Glutamatergic neuron (in vitro differentiated cells): Measurements from ENCODE around the gene IGSF3. TPM values are rescaled to one million over a fixed set of nuclear protein-coding genes. Genes with fewer than 3 reads are reported as not detected.
"Not testable (repeated sequence)": the region's sequence is repeated elsewhere in the genome, so short reads cannot be mapped to it uniquely, and the experiment has no call there.

ENCODE experiments used
- DNase-seq: peaks from one replicate; pipeline ENCODE4 v3.0.0; 2022
- H3K27ac Mint-ChIP-seq: one replicate; pipeline ENCODE4 v1.8.0; 2020; ENCODE audit warnings: mild to moderate bottlenecking, mixed read lengths, inconsistent platforms; ENCODE audit not compliant: unreplicated experiment
- H3K27me3 Mint-ChIP-seq: one replicate; pipeline ENCODE4 v1.8.0; 2020; ENCODE audit warnings: mild to moderate bottlenecking, moderate library complexity, mixed read lengths, inconsistent platforms; ENCODE audit not compliant: unreplicated experiment
- H3K36me3 Mint-ChIP-seq: one replicate; pipeline ENCODE4 v1.8.0; 2020; ENCODE audit warnings: mild to moderate bottlenecking, mixed read lengths, inconsistent platforms; ENCODE audit not compliant: unreplicated experiment
- H3K4me1 Mint-ChIP-seq: one replicate; pipeline ENCODE4 v1.8.0; 2020; ENCODE audit warnings: mild to moderate bottlenecking, low read depth, mixed read lengths, inconsistent platforms; ENCODE audit not compliant: unreplicated experiment
- H3K4me3 Mint-ChIP-seq: one replicate; pipeline ENCODE4 v1.8.0; 2020; ENCODE audit warnings: mild to moderate bottlenecking, mixed read lengths, inconsistent platforms; ENCODE audit not compliant: unreplicated experiment
- H3K9me3 Mint-ChIP-seq: one replicate; pipeline ENCODE4 v1.8.0; 2020; ENCODE audit warnings: mild to moderate bottlenecking, moderate library complexity, mixed read lengths, inconsistent platforms; ENCODE audit not compliant: unreplicated experiment
- total RNA-seq: library from RNA; stranded (reverse); fragmentation: NEBNext Ultra II Directional; extraction: Animal tissue kit (Norgen Biotek cat#: 25700); gene quantifications from one replicate; pipeline ENCODE4 v1.2.1, GENCODE V29; 2021; ENCODE audit not compliant: unreplicated experiment
- TF ChIP-seq, protein P1 (sequence below): fragments of 200-600 bp; sonication (generic); IDR thresholded peaks from one replicate; pipeline ENCODE4 v1.5.0; 2021; ENCODE audit not compliant: partially characterized antibody, unreplicated experiment

IGSF3 gene
- total RNA-seq, 1 donor from 2014 or later, result 110 TPM

DNA sequence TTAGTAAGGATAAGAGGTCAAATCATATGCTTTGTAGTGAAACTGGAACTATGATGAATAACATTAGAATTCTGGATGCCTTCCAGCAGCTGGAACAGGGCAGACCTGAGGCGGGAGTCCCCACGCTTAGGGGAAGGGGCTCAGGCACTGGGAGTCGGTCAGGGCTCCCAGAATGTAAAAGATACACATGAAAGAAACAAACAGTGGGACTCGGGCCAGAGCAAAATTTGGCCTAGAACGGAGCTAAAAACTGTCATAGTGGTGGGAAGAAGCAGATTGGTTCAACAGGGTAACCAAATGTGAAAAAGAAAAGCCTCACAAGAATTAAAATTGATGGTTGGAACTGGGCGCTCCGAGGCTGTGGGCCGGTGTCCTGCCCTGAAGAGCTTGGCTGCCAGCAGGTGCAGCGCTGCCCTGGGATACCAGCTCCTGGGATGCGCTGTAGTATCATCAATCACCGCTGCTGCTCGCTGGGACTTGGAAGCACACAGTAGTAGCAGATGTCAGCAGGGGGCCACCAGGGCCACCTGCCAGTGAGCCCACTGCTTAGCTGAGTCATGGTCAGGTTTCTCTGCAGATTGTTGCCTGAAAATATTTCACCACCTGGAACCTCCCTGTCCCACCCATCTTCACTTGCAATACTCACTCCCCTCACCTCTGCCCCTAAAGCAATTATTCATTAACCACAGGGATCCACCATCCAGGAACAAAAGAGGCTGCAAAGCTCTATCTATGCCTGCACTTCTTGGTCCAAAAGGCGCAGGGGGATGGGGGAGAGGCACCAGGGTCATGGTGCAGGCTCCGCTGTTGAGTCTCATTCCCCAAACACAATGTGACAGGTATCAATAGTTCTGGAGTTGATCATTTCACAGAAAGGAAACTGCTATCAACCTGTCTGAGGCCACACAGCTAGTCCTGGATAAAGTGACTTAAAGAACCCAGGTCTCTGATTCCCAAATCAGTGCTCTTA lies 24.9 kb downstream of the IGSF3 start:
- H3K27me3 Mint-ChIP-seq, result peaks cover 18% of the 10 kb centered on the region
- not testable (repeated sequence) for H3K36me3 Mint-ChIP-seq, DNase-seq
- peaks cover 35% of the 10 kb centered on the region for H3K4me1 Mint-ChIP-seq
- H3K4me3 Mint-ChIP-seq, result peak overlapping the region; percentile 77
- peaks cover 17% of the 10 kb centered on the region for H3K9me3 Mint-ChIP-seq
- H3K27ac Mint-ChIP-seq, result peak overlapping the region; percentile 98

DNA sequence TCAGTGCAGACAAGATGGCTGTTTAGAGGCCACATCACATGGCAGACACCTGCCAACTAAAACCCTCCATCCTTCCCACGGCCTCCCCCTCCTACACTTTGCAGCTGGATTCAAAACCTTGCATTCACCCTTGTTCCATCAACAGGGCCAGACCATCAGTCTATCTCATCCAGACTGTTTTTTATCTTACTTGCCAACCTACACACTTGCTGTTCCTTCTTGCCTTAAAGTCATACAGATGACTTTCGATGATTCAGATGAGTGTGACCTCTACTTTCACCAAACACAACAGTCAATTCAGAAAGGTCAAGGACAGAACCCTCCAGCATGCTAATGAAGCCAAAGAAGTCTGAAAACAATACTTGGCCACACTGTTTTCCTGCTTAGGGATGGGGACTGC lies 29.9 kb downstream of the IGSF3 start:
- DNase-seq, H3K36me3 Mint-ChIP-seq, H3K4me3 Mint-ChIP-seq, H3K9me3 Mint-ChIP-seq, H3K27ac Mint-ChIP-seq, H3K27me3 Mint-ChIP-seq: not testable (repeated sequence)
- peaks cover 27% of the 10 kb centered on the region for H3K4me1 Mint-ChIP-seq

DNA sequence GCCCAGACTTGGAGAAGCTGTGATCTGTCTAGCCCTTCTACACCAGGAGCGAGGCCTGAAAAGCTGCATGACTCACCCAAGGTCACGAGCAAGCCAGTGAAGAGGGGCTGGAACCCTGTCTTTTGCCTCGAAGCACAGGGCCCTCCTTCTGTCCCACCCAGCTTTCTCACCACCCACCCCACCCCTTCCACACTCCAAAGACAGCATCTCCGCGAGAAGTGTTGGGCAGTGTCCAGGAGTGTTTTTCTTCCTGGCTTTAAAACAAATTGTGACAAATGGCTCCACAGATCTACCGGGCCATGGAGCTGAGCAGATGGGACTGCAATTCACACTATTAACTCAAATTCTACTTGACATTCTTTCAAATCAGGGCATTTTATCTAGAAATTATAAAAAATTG lies 30.9 kb downstream of the IGSF3 start:
- H3K36me3 Mint-ChIP-seq, H3K9me3 Mint-ChIP-seq, H3K27me3 Mint-ChIP-seq, H3K4me3 Mint-ChIP-seq, DNase-seq, H3K27ac Mint-ChIP-seq: not testable (repeated sequence)
- H3K4me1 Mint-ChIP-seq, result peaks cover 32% of the 10 kb centered on the region

DNA sequence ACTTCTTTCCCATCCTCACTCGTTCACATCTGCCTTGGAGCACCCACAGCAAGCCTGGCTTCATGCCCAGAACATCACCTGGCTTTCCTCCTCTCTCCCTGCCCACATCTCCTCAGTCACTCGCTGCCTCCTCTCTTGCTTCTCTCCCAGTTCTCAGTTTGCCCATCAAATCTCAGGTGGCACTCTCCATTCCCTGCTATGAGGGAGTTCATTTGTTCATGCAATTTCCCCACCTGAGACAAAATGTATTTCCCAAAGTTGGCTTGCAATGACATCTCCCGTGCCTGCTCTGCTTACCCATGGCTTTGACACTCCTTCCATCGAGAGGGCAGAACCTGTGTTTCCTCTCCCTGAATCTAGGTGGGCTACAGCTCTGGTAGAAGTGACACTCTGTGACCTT lies 33.1 kb downstream of the IGSF3 start:
- Mint-ChIP-seq H3K4me1 (peaks cover 35% of the 10 kb centered on the region), H3K4me3 (peak overlapping the region; percentile 16)
- H3K36me3 Mint-ChIP-seq, H3K27ac Mint-ChIP-seq, H3K27me3 Mint-ChIP-seq, DNase-seq, H3K9me3 Mint-ChIP-seq: not testable (repeated sequence)

DNA sequence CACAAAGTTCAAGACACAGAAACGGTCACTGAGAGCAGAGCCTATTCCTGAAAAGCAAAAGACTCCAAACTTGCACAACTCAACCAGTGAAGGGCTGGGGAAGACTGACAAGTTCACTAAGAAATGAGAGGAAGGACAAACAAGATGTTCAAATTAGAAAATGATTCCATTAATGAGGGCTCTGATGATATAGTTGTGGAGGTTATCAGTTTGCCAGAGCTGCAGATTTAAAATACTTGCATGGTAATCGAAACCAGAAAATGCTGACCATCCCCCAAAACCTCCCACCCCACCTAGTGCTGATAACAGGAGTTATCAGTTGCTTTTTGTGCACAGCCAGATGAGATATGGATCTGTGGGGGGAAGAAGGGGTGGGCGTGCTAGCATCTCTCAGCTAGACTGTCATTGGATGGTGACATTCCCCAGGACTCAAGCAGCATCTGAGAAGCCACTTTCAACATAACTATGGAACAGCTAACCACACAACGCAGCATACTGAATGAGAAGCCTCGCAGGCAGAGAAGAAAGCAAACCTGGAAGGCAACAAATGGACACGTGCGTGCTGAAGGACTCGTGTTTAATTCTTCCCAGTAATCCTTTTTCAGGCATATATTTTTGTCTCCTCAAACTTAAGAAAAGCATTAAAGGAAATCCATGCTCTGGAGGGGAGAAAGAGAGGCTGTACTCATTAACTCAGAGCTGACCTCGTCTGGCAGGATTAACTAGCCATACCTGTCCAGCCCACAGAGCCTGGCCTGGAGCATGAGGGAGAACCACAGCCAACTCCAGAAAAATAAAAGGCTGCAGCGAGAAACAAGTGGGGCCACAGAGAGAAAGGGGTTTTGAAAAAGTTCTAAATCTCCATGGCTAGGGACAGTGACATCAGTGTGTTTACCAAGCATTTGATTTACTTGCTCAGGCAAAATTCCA lies 35.3 kb downstream of the IGSF3 start:
- not testable (repeated sequence) for H3K27ac Mint-ChIP-seq, H3K27me3 Mint-ChIP-seq, H3K9me3 Mint-ChIP-seq, DNase-seq, H3K36me3 Mint-ChIP-seq, H3K4me3 Mint-ChIP-seq
- peaks cover 40% of the 10 kb centered on the region for H3K4me1 Mint-ChIP-seq

DNA sequence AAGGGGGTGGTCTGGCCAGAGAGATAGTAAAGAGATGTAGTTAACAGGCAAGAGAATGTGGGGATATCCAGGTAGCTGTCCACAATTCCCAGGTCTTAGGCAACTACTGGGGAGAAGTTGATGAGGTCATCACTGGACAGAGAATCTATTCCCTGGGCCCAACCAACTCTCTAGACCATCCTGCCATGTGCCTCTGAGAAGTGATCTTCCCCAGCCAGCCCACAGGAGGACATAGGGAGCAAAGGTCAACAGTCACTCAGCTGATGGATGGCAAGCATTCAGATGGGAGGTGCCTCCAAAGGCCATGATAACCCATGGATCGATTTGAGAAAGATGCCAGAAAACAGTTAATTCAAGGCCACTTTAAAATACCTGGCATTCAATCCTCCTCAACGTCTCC lies 36.0 kb downstream of the IGSF3 start:
- H3K9me3 Mint-ChIP-seq, H3K27ac Mint-ChIP-seq, H3K27me3 Mint-ChIP-seq, H3K36me3 Mint-ChIP-seq, H3K4me3 Mint-ChIP-seq, DNase-seq: not testable (repeated sequence)
- peaks cover 46% of the 10 kb centered on the region for H3K4me1 Mint-ChIP-seq

DNA sequence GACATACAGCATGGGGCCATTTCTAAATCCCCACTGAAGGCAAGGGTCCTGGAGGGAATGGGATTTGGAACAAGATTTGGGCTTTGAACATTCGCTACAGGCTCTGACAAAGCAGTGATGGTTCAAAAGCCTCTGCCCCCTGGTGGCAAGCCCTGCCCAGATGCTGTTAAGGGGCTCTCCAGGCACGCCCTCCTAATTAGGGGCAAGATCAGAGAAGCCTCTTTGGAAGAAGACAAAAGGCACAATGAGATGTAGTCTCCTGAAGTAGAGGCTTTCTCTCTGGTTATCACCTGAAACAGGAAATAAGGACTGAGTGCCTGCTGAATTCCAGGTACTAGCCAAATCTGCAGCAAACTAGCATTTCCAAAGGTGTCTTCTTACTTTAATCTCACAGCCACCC lies 37.5 kb downstream of the IGSF3 start:
- H3K4me1 Mint-ChIP-seq, result peaks cover 52% of the 10 kb centered on the region
- H3K9me3 Mint-ChIP-seq, H3K4me3 Mint-ChIP-seq, H3K27ac Mint-ChIP-seq, H3K36me3 Mint-ChIP-seq, H3K27me3 Mint-ChIP-seq, DNase-seq: not testable (repeated sequence)
- TF ChIP-seq, protein P1, sequence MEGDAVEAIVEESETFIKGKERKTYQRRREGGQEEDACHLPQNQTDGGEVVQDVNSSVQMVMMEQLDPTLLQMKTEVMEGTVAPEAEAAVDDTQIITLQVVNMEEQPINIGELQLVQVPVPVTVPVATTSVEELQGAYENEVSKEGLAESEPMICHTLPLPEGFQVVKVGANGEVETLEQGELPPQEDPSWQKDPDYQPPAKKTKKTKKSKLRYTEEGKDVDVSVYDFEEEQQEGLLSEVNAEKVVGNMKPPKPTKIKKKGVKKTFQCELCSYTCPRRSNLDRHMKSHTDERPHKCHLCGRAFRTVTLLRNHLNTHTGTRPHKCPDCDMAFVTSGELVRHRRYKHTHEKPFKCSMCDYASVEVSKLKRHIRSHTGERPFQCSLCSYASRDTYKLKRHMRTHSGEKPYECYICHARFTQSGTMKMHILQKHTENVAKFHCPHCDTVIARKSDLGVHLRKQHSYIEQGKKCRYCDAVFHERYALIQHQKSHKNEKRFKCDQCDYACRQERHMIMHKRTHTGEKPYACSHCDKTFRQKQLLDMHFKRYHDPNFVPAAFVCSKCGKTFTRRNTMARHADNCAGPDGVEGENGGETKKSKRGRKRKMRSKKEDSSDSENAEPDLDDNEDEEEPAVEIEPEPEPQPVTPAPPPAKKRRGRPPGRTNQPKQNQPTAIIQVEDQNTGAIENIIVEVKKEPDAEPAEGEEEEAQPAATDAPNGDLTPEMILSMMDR, result peak; percentile 32

DNA sequence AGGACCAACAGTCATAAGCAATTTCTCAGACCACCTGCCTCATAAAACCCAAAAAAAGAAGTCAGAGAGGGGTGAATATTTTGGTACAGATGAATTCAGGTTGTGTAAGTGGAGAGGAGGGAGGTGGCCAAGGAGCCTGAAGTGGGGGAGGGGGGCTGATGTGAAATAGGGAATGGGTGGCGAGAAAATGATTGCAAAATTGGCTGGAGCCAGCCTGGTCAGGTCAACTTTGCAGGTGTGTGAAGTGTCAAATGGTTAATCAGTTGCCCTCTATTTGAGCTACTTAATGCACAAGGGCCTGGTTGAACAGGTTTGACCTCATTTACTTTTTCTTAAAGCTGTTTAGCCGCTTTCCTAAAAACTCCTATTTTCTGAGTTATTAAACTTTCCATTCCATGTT lies 38.1 kb downstream of the IGSF3 start:
- not testable (repeated sequence) for DNase-seq, H3K27ac Mint-ChIP-seq, H3K27me3 Mint-ChIP-seq, H3K4me3 Mint-ChIP-seq, H3K9me3 Mint-ChIP-seq, H3K36me3 Mint-ChIP-seq
- H3K4me1 Mint-ChIP-seq, result peaks cover 48% of the 10 kb centered on the region
